Measurements from ENCODE around the gene GON4L.

The GON4L gene

DNA sequence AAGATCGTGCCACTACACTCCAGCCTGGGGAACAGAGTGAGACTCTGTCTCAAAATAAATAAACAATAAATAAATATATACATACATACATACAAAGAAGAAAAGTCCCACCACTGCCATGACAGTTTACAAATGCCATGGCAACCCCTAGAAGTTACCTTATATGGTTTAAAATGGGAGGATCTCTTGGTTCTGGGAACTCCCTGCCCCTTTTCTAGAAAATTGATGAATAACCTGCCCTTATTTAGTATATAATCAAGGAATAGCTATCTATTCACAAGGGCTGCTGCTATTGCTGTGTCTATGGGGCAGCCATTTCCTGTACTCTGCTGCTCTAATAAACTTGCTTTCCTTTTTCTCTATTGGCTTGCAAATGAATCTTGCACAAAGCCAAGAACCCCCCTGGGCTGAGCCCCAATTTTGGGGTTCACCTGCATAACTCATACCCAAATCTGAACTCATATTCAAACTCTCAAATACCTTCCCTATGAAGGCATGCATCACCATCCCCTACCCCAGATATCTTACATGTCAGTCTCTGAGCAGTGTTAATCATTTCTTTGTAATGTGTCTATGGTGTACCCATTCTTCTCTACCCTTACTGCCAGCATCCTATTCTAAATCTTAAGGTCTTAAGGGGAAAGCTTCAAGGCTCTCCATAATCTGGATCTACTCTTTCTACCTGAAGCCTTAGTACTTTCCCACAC lies 9.0 kb downstream of the GON4L start:
- no peaks in the 10 kb centered on the region for H3K9me3 ChIP-seq (ENCODE audit: control insufficient read depth, insufficient read depth, low read length)
- peaks cover 78% of the 10 kb centered on the region for H3K36me3 ChIP-seq (ENCODE audit: control insufficient read depth, low read length)
- H3K79me2 ChIP-seq (ENCODE audit: control insufficient read depth, low read length), result peaks cover 99% of the 10 kb centered on the region
- H3K4me1 ChIP-seq (ENCODE audit: control insufficient read depth, low read length), result peaks cover 29% of the 10 kb centered on the region
- H3K4me3 ChIP-seq (ENCODE audit: low read length), result no peak overlapping the region
- no peaks in the 10 kb centered on the region; the same call in 1 of the 2 replicates for H3F3A ChIP-seq (ENCODE audit: control insufficient read depth, insufficient read depth)
- no peak overlapping the region for H3K27ac ChIP-seq (ENCODE audit: low read depth, low read length)
- H3K27me3 ChIP-seq (ENCODE audit: control insufficient read depth, low read length), result no peaks in the 10 kb centered on the region
- peak overlapping the region; percentile 19; the same call in 1 of the 2 replicates for H3K4me2 ChIP-seq (ENCODE audit: low read length)
- no peaks in the 10 kb centered on the region for H3K9me2 ChIP-seq (replicated peaks; ENCODE audit: control insufficient read depth, low read length)
- TF ChIP-seq, protein P1, sequence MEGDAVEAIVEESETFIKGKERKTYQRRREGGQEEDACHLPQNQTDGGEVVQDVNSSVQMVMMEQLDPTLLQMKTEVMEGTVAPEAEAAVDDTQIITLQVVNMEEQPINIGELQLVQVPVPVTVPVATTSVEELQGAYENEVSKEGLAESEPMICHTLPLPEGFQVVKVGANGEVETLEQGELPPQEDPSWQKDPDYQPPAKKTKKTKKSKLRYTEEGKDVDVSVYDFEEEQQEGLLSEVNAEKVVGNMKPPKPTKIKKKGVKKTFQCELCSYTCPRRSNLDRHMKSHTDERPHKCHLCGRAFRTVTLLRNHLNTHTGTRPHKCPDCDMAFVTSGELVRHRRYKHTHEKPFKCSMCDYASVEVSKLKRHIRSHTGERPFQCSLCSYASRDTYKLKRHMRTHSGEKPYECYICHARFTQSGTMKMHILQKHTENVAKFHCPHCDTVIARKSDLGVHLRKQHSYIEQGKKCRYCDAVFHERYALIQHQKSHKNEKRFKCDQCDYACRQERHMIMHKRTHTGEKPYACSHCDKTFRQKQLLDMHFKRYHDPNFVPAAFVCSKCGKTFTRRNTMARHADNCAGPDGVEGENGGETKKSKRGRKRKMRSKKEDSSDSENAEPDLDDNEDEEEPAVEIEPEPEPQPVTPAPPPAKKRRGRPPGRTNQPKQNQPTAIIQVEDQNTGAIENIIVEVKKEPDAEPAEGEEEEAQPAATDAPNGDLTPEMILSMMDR (IDR thresholded peaks at IDR 0.05; ENCODE audit: low read depth, low read length, poor library complexity, severe bottlenecking), result no peak
- no peak for TF ChIP-seq EZH2phosphoT487 (IDR thresholded peaks at IDR 0.05; ENCODE audit: borderline replicate concordance, low read length)
- H4K20me1 ChIP-seq (ENCODE audit: control insufficient read depth, insufficient read depth, low read depth, low read length), result peaks cover 6% of the 10 kb centered on the region; the same call in 1 of the 2 replicates

- TF ChIP-seq, protein P1 (IDR thresholded peaks at IDR 0.05; ENCODE audit: low read depth, low read length, poor library complexity, severe bottlenecking), result no peak
- no peak for TF ChIP-seq EZH2phosphoT487 (IDR thresholded peaks at IDR 0.05; ENCODE audit: borderline replicate concordance, low read length)
- no peak overlapping the region for H3K4me3 ChIP-seq (ENCODE audit: low read length)
- H3K9me3 ChIP-seq (ENCODE audit: control insufficient read depth, insufficient read depth, low read length), result no peaks in the 10 kb centered on the region
- peaks cover 60% of the 10 kb centered on the region for H3K36me3 ChIP-seq (ENCODE audit: control insufficient read depth, low read length)
- no peak overlapping the region for H3K4me2 ChIP-seq (ENCODE audit: low read length)
- no peaks in the 10 kb centered on the region for H4K20me1 ChIP-seq (ENCODE audit: control insufficient read depth, insufficient read depth, low read depth, low read length)
- peaks cover 24% of the 10 kb centered on the region for H3K4me1 ChIP-seq (ENCODE audit: control insufficient read depth, low read length)
- no peak overlapping the region for H3K27ac ChIP-seq (ENCODE audit: low read depth, low read length)
- peaks cover 98% of the 10 kb centered on the region for H3K79me2 ChIP-seq (ENCODE audit: control insufficient read depth, low read length)
- H3F3A ChIP-seq (ENCODE audit: control insufficient read depth, insufficient read depth), result no peaks in the 10 kb centered on the region; the same call in 1 of the 2 replicates
- H3K9me2 ChIP-seq (replicated peaks; ENCODE audit: control insufficient read depth, low read length), result no peaks in the 10 kb centered on the region
- H3K27me3 ChIP-seq (ENCODE audit: control insufficient read depth, low read length), result no peaks in the 10 kb centered on the region
Observed at GRCh38 chr1:155844860-155845421, 12.1 kb downstream of the GON4L start.

- Histone ChIP-seq H3K36me3 (ENCODE audit: control insufficient read depth, low read length) (peaks cover 49% of the 10 kb centered on the region), H4K20me1 (ENCODE audit: control insufficient read depth, insufficient read depth, low read depth, low read length) (no peaks in the 10 kb centered on the region; the same call in 1 of the 2 replicates), H3K27ac (ENCODE audit: low read depth, low read length) (no peak overlapping the region), H3K79me2 (ENCODE audit: control insufficient read depth, low read length) (peaks cover 90% of the 10 kb centered on the region), H3F3A (ENCODE audit: control insufficient read depth, insufficient read depth) (0 out of 2 replicates have a peak, but pooled peaks cover 2% of the 10 kb centered on the region), H3K4me2 (ENCODE audit: low read length) (no peak overlapping the region), H3K27me3 (ENCODE audit: control insufficient read depth, low read length) (no peaks in the 10 kb centered on the region), H3K4me1 (ENCODE audit: control insufficient read depth, low read length) (peaks cover 11% of the 10 kb centered on the region), H3K9me3 (ENCODE audit: control insufficient read depth, insufficient read depth, low read length) (no peaks in the 10 kb centered on the region), H3K9me2 (replicated peaks; ENCODE audit: control insufficient read depth, low read length) (no peaks in the 10 kb centered on the region), H3K4me3 (ENCODE audit: low read length) (no peak overlapping the region)
- TF ChIP-seq, protein P1 (IDR thresholded peaks at IDR 0.05; ENCODE audit: low read depth, low read length, poor library complexity, severe bottlenecking), result no peak
- TF ChIP-seq EZH2phosphoT487 (IDR thresholded peaks at IDR 0.05; ENCODE audit: borderline replicate concordance, low read length), result no peak
Observed at GRCh38 chr1:155840386-155840785, 16.6 kb downstream of the GON4L start.
